Stimulated activated CD8-positive, alpha-beta memory T cell treated with anti-CD3 and anti-CD28 coated beads, Interleukin-15, amount 100 ng/mL, for 4 hours (primary cell): Measurements from ENCODE around the gene DNASE1L2.

Experiments
- DNase-seq, 2 donors: peaks; one replicate each; pipeline ENCODE4 v3.0.0-alpha.2; 2020; ENCODE audit warnings: low read depth in 2 of 2

The DNASE1L2 gene

DNA sequence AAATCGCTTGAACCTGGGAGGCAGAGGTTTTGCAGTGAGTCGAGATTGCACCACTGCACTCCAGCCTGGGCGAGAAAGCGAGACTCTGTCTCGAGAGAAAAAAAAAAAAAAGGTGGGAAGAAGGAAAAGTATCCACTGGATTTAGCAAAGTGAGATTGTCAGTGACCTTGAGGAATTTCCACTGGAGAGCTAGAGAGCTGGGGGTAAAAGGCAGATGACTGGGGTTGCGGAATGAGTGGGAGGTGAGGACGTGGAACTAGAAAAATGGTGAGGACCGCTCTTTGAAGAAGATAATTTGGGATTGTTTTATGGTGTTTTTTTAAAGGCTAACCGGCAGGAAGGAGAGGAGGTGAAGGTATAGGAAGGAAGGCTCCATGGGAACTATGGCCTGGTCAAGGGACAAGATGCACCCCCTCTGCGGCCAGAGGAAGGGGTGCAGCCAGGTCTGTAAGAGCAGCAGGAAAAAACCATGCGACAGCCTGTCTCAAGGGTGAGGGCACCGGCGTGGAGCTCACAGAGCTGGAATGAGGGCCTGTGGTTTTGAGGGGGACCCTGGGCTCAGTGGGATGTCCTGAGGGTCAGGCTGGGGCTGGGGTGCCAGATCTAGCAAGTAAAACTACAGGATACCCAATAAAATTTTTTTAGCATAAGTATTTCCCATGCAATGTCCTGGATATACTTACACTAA is 31.7 kb upstream of the DNASE1L2 start:
- DNase-seq = no peak

DNA sequence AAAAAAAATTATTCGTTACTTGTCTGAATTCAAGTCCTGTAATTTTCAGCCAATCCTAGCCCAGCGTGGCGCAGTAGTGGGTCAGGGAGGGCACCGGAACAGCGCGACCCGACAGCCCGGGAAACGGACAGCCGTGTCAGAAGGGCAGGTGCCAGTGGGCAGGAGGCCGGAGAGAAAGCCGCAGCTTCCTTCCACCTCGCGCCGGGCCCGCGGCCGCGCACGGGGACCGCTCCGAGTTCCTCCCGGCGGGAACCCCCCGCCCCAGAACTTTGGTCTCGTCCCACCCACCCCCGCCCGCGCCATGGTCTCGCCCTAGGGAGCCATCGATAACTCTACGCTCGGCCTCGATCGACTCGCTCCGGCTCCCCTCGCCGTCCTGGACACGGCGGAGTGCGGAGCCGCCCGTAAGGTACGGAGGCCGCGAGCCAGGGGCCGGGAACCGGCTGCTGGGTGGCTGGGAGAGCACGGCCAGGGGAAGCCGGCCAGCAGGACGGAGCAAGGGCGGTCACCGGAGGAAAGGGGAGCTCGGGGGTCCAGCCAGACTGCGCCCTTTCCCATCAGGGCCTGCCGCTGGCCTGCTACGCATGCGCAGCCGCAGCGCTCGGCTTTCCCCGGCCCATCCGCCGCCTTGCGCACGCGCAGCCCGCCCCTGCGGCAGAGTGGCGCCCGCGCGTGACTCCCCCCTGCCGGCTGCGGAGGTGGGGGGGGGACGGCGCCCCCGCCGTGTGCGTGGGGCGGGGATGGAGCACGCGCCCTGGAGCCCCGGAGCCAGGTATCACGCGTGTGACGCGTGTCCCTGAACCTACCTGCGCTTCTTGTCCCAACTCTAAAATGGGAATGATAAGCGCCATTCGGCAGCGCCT is 30.9 kb upstream of the DNASE1L2 start, which contains the start of gene MLST8:
Gene MLST8 (plus strand): TSS at position 351 of the 863 bp plus-strand sequence. CDS start 632 bp downstream, outside the sequence.
- DNase-seq = peak; percentile 78 to 90

DNA sequence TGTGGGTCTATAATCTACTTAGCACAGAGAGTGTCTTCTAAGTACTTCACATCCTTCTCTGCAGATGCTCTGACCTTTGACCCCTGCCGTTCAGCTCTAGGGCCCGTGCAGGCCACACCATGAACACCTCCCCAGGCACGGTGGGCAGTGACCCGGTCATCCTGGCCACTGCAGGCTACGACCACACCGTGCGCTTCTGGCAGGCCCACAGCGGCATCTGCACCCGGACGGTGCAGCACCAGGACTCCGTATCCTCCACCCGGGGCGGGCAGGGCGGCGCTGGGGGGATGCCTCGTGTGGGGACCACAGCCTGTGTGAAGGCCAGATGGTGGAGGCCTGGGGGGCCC is 30.3 kb upstream of the DNASE1L2 start:
- DNase-seq = no peak

DNA sequence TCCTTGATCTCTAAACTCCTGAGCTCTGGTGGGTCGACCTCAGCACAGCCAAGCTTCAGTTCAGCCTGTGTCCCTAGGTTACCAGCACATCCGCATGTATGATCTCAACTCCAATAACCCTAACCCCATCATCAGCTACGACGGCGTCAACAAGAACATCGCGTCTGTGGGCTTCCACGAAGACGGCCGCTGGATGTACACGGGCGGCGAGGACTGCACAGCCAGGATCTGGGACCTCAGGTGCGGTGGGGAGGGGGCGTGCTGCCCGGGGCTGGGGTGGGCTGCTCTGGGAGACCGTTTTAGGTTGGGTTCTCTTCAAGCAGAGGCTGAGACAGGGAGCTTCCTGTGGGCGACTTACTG is 29.8 kb upstream of the DNASE1L2 start:
- no peak for DNase-seq

DNA sequence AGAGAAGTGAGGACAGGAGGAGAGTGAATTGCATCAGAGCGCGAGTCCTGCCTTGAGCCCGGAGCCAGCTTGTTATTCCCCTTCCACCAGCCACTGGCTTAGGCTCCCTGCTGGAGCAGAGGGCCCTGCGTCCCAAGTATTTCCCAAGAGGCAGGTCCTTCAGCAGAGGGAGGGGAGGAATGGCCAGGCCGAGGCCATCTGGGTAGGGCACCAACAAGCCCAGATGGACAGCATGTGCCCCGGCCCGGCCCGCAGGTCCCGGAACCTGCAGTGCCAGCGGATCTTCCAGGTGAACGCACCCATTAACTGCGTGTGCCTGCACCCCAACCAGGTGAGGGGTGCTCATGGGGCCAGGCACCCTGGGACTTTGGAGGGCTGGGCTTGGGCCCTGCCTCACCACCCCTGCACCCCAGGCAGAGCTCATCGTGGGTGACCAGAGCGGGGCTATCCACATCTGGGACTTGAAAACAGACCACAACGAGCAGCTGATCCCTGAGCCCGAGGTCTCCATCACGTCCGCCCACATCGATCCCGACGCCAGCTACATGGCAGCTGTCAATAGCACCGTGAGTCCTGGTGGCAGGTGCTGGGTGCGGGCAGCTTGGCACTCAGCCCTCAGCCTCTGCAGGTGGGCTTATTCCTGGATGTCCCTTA is 29.3 kb upstream of the DNASE1L2 start:
- no peak for DNase-seq

DNA sequence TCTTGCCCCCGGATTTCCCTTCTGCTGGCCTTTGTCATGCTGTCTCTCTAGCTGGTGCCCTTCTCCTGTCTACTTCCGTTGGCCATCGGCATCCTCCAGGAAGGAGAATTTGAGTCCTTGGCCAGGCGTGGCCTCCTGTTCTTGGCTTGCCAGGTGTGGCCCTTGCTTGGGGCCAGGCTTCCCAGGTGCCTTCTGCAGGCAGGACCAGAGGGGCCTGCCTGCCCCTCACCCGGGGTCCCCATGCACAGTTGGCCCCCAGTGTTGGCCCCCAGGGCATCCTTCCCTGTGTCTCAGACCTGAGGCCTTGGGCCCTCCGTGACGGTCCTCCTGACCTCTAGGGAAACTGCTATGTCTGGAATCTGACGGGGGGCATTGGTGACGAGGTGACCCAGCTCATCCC is 28.4 kb upstream of the DNASE1L2 start:
- DNase-seq = no peak

DNA sequence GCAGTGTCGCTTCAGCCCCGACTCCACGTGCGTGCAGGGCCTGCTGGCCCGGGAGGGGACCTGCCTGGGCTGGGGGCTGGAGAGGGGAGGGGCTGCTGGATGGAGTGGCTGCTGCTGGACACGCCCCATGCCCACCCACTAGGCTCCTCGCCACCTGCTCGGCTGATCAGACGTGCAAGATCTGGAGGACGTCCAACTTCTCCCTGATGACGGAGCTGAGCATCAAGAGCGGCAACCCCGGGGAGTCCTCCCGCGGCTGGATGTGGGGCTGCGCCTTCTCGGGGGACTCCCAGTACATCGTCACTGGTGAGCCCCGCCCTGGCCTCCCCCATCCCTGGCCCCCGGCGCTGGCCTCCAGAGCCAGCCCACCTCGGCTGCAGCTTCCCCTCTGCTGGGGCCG is 27.9 kb upstream of the DNASE1L2 start:
- DNase-seq = no peak

DNA sequence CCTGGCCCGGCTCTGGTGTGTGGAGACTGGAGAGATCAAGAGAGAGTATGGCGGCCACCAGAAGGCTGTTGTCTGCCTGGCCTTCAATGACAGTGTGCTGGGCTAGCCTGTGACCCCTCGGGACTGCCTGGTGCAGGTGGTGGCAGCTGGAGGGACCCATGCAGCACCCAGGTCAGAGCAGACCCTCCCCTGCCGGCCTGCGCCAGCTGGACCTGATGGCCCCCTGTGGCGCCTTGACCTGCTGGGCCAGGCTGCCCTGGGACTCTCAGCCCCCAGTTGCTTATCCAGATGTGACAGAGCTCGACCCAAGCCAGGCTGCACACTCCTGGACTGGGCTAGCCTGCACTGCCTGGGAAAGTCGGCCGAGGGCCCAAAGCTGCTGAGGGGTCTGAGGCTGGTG is 27.5 kb upstream of the DNASE1L2 start:
- DNase-seq = no peak

DNA sequence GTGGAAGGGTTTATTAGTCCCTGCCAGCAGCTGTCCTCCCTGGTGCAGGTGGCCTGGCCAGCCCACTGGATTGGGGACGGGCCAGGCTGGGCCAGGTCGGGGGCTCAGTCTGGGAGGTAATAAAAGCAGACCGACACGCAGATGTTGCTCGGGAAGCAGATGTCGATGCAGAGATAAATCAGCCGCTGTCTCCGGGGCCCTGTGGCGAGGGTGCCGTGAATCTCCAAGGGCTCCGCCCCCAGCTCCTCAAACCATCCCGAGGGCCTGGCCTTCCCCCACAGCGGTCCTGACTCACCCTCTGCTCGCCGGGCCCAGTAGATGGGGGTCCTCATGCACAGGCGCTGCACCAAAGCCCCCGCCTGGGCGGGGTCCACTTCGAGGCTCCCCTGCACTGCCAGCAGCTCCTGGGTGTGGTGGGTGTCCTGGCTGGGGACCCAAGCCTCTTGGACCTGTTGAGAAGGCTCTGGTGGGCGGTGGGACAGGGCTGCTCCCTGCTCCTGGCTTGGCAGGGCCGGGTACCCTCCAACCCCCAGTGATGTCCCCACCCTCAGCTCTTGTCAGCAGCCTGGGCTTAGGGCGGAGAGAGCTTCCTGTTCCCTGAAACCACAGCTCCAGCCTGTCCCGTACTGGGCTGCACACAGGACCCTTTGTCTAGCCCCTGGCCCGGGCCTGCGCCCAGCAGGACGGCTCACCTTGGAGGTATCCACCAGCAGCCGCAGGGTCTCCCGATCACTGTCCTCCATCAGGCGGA is 26.8 kb upstream of the DNASE1L2 start:
- DNase-seq = no peak

DNA sequence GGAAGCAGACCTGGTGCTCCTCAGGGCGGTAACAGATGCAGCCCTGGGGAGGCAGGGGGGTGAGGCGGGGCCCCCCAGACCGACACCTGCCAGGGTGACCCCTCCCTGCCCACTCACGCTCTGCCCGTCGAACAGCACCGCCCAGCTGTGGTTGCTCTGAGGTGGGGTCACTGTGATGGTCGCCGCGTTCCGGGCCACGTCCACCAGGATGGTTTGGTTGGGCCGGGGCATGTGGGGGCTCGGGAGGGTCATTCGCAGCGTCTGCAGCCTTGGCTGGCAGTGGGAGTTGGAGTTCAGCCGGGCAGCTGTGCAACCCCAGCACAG is 26.3 kb upstream of the DNASE1L2 start:
- no peak for DNase-seq

DNA sequence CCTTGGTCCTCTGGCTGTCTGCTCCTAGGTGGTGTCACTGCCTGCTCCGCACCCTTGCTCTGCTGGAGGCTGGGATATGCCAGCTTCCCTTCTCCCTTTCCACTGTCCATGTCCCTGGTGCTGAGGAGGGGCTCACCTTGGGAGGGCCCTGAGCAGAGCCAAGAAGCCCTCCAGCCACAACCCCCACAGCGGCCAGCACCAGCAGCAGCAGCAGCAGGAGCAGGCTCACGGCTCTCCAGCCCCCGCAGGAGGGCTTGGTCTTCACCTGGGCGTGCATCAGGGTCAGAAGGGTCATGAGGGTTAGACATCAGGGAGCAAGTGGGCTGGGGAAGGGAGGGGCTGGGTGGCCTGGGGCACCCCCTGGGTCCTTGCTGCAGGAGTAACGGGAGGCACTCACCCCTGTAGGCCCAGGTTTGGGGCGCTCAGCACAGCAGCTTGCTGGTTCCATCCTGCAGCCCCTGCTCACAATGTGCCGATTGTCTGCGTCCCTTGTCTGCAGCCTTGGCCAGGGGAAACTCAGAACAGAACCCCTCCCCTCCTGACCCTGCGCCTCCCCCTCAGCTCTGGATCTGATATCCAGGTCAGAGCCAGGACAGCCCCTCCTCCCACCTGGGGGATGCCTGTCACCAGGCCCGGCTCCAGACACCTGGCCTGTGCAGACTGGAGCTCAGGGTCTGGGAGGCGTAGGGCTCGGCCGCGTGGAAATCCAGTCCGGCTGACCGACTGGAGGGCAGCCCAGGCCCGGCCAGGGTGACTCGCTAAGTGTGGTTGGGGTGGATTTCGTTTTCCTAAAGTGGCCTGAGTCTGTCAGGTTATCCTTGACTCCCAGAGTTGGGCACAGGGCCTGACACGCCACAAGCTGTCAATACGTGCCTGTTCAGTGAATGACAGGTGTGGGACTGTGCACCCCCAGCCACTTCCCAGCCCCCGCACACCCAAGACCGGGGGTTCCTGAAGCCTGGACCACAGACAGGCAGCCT is 25.6 kb upstream of the DNASE1L2 start, which contains the start of gene BRICD5:
Gene BRICD5 (minus strand): TSS at position 478 of the 980 bp plus-strand sequence. CDS start 30 bp downstream, at position 448.
- no peak for DNase-seq

DNA sequence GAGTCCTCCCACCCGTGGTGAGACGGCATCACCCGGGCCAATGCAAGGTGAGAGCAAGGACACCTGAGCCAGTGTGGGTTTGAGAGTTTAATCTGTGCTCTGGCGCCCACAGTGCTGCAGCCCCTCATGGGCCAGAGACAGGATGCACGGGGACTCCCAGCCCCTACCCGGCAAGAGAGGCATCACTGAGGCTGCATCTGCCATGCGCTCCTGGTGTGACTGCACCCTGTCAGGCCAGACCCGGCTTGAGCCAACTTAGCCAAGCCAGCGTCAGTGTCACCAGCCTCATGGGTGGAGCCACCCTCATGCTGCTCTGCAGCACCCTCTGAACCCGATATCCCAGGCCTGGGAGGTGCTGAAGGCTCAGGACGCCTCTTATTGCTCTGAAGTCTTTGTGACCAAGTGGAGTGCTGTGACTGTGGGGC is 24.3 kb upstream of the DNASE1L2 start:
- DNase-seq = no peak

DNA sequence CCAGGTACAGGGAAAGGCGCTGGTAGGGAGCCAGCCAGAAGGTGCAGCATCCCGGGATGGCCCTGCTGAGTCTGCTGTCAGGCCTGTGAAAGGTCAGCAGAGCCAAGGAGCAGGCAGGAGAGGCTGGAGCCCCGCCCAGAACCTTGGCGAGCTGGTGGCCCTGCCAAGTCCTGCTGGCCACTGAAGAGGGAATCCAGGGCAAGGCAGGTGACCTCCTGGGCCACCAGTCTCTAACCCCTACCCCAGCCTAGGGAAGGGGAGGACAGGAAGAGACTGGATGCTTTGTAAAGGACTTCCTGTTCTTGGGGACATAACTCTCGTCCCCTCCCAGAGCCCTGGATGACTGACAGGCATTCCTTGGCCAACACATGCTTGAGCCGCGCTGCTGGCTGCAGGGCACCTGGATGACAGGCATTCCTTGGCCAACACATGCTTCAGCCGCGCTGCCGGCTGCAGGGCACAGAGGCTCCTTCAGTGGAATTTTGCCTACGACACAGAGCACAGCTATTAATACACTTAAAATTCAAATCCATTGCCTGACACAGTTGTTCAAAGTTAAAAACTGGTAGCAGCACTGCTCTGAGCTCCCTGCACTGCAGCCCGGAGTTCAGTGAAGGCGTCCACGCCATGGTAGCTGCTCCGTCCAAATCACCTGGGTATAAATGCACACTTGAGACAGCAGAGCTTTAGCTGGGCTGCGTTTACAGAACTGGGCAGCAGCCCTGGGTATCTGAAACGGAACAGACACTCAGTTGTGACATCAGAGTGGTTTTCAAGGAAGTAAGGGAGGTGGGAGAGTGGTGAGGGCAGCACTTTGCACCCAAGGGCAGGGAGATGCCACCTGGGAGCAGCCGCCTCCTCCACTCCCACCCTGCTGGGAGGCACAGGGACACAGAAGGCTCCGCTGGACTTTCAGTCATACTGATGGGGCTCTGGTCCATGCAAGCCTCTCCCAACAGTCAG is 23.6 kb upstream of the DNASE1L2 start:
- DNase-seq = no peak

DNA sequence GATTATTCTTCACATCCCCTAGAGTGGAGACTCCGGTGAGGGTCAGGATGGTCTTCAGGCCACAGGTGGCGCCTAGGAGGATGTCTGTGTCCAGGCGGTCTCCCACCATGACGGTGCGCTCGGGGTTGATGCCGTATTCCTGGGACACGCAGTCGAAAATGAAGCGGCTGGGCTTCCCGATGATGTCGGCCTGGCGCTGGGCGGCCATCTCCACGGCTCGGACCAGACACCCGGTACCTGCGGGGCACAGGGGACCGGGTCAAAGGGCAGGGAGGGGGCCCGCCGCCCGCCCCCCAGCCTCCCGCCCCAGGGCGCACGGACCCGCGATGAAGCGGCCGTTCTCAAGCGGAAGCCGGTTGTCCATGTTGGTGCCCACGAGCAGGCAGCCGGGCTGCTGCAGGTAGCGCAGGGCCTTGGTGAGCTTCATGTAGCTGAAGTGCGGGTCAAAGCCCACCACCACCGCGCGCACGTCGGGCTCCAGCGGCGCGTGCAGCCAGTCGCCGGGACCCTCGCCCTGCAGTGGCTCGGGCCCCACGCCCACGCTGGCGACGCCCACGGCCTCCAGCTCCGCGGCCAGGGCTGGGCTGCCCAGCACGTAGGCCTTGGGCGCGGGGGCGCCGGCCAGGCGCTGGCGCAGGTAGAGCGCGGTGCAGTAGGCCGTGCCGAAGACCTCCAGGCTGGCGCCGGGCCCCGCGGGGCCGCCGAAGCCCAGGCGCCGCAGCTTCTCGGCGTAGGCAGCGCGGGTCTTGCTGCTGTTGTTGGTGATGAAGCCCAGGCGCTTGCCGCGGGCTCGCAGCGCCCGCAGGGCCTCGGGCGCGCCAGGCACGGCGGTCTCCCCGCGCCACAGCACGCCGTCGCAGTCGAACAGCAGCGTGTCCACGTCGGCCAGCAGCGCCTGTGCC is 22.2 kb upstream of the DNASE1L2 start:
- no peak for DNase-seq

DNA sequence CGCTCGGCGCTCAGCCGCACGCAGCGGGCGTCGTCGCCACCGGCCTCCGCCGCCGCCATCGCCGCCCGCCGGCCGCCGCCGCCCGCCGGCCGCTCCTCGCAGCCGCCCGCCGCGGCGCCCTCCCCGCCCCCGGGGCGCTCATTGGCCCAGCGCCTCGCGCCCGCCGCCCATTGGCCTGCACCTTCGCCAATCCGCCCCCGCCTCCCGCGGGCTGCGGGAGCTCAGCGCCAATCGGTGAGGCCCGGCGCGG is 21.6 kb upstream of the DNASE1L2 start, which contains the start of gene PGP:
Gene PGP (minus strand): TSS at position 122 of the 250 bp plus-strand sequence. CDS start 63 bp downstream, at position 59.
- no peak for DNase-seq

DNA sequence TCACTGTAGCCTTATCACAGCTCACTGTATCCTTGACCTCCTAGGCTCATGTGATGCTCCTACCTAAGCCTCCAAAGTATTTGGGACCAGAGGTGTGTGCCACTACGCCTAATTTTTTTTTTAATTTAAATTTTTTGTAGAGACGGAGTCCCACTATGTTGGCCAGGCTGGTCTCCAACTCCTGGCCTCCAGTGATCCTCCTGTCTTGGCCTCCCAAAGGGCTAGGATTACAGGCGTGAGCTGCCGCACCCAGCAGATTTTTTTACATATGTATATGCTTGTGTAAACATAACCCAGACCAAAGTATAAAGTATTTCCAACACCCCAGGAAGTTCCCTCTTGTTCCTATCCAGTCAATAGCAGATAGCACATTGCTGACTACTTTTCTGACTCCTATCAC is 19.9 kb upstream of the DNASE1L2 start:
- DNase-seq = no peak

DNA sequence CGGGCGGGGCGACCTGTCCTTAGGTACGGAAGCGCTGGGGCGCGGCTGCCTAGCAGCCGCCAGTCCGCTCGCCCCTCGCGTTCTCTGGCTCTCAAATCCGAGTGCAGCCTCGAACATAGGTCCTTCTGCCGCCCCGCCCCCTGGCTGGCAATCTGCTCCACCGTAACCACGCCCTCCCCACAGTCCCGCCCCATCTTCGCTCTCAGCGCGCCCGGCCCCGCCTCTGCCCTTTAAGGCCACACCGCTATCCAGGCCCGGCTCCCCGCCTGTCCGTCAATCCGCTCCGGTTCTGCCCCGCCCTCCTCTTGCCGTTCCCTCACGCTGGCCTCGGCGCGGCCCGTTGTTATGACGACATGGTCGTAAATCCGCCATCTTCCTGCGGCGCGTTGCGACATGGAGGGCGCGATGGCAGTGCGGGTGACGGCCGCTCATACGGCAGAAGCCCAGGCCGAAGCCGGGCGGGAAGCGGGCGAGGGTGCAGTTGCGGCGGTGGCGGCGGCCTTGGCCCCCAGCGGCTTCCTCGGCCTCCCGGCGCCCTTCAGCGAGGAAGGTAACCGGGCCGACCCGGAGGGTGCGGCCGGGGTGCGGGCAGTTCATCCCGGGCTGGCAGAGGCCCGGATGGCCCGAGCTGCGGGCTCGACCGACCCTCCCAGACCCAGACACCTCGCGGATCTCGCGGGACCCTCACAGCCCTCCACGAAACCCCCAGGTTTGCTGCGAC is 12.9 kb upstream of the DNASE1L2 start, which contains the start of gene E4F1:
Gene E4F1 (plus strand): TSS at position 371 of the 721 bp plus-strand sequence. CDS start 23 bp downstream, at position 394.
- DNase-seq = peak; percentile 98 to 99

DNA sequence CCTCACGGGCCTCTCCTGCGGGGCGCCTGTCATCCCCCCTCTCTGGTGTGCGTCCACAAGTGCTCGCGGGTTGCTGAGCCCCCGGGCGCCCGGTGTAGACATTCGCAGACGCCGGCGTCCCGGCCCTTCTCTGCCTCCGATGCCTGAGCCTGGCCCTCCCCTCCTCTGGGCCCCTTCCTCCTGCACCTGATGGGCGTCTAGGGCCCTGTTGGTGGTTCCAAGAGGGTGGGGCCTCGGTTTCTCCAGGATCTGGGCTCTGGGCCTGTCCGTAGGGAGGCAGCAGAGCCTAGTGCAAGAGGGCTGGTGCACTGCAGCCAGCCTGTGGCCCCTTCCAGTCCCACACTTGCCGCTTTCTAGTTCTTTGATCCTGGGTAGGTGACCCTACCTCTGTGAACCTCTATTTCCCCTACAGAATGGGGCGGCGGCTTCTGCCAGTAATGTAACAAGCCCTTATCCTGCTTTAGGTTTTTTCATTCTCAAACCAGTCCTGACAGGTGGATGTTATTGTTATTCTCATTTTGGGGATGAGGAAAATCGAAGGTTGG is 12.2 kb upstream of the DNASE1L2 start:
- DNase-seq = no peak
